GM06990 (cell line): Measurements from ENCODE around the gene TRIM17.

ENCODE experiments used
- DNase-seq: peaks from one replicate; pipeline ENCODE4 v3.0.0-alpha.2; 2011; ENCODE audit not compliant: insufficient read length; ENCODE audit errors: extremely low read depth
- H3K27me3 ChIP-seq: replicated peaks from 2 replicates; pipeline ENCODE4 v1.6.0; 2011; ENCODE audit warnings: low read length; ENCODE audit not compliant: control insufficient read depth, insufficient read depth
- H3K36me3 ChIP-seq: 2 replicates; pipeline ENCODE4 v1.5.1; 2011; ENCODE audit warnings: low read length; ENCODE audit not compliant: control insufficient read depth, insufficient read depth
- H3K4me3 ChIP-seq: replicated peaks from 2 replicates; pipeline ENCODE4 v1.5.1; 2011; ENCODE audit warnings: low read depth, mild to moderate bottlenecking, control low read depth, low read length
- CTCF ChIP-seq: IDR thresholded peaks from 2 replicates; pipeline ENCODE4 v1.5.1; 2011; ENCODE audit warnings: low read length, control low read depth, mild to moderate bottlenecking, inconsistent platforms; ENCODE audit not compliant: insufficient read depth, poor library complexity, severe bottlenecking

Gene TRIM17

GRCh38 chr1:228375578-228376261 lies 40.9 kb downstream of the TRIM17 start:
- no peak for TF ChIP-seq CTCF
- Histone ChIP-seq H3K27me3 (no peaks in the 10 kb centered on the region), H3K36me3 (no peaks in the 10 kb centered on the region), H3K4me3 (no peak overlapping the region)
- DNase-seq = no peak

- TF ChIP-seq CTCF = no peak
- no peaks in the 10 kb centered on the region for H3K36me3 ChIP-seq
- no peak overlapping the region for H3K4me3 ChIP-seq
- H3K27me3 ChIP-seq = no peaks in the 10 kb centered on the region; the same call in 1 of the 2 replicates
- no peak for DNase-seq
Observed at GRCh38 chr1:228374711-228375577, 41.7 kb downstream of the TRIM17 start.

GRCh38 chr1:228373681-228374571 lies 42.7 kb downstream of the TRIM17 start:
- Histone ChIP-seq H3K4me3 (no peak overlapping the region), H3K36me3 (no peaks in the 10 kb centered on the region), H3K27me3 (no peaks in the 10 kb centered on the region; the same call in 1 of the 2 replicates)
- no peak for TF ChIP-seq CTCF
- DNase-seq = no peak

GRCh38 chr1:228373004-228373680 lies 43.5 kb downstream of the TRIM17 start:
- H3K36me3 ChIP-seq = no peaks in the 10 kb centered on the region
- no peak overlapping the region for H3K4me3 ChIP-seq
- no peak for DNase-seq
- H3K27me3 ChIP-seq = no peaks in the 10 kb centered on the region; the same call in 1 of the 2 replicates
- TF ChIP-seq CTCF = no peak

- H3K27me3 ChIP-seq = no peaks in the 10 kb centered on the region; the same call in 1 of the 2 replicates
- no peak for TF ChIP-seq CTCF
- H3K4me3 ChIP-seq = no peak overlapping the region
- DNase-seq = no peak
- no peaks in the 10 kb centered on the region for H3K36me3 ChIP-seq
Observed at GRCh38 chr1:228372183-228373003, 44.3 kb downstream of the TRIM17 start.
